Tibial nerve (tissue), 4 donors: ENCODE measurements around the gene STK33. TPM values are rescaled to one million over a fixed set of nuclear protein-coding genes. Genes with fewer than 3 reads are reported as not detected.

Experiments
- DNase-seq, 2 donors: peaks; one replicate each; pipeline ENCODE4 v3.0.0-alpha.2; 2019; ENCODE audit warnings: low spot score in 2 of 2
- H3K27ac ChIP-seq, 4 donors: fragments of 200-600 bp; sonication (generic) in 3 of 4; one replicate each; pipeline ENCODE4 v1.5.1; 2017 to 2019; ENCODE audit warnings: mild to moderate bottlenecking in 1 of 4
- H3K27me3 ChIP-seq, 2 donors: fragments of 200-600 bp; sonication (generic) in 1 of 2; one replicate each; pipeline versions ENCODE4 v1.5.1 to v1.6.0; 2017 to 2019
- H3K36me3 ChIP-seq, 3 donors: fragments of 200-600 bp; sonication (generic); one replicate each; pipeline ENCODE4 v1.5.1; 2018 to 2019
- H3K4me1 ChIP-seq, 4 donors: fragments of 200-600 bp; sonication (generic) in 3 of 4; one replicate each; pipeline ENCODE4 v1.5.1; 2017 to 2019
- H3K4me3 ChIP-seq, 4 donors: fragments of 200-600 bp; sonication (generic) in 3 of 4; one replicate each; pipeline ENCODE4 v1.5.1; 2017 to 2019; ENCODE audit warnings: mild to moderate bottlenecking in 1 of 4, moderate library complexity in 1 of 4
- H3K9me3 ChIP-seq, 4 donors: fragments of 200-600 bp; sonication (generic) in 3 of 4; one replicate each; pipeline ENCODE4 v1.5.1; 2017 to 2019
- EP300 ChIP-seq, 2 donors: sonication (generic); formaldehyde crosslinking; IDR thresholded peaks; one replicate each; pipeline ENCODE4 v1.6.1; 2017; ENCODE audit warnings: antibody characterized with exemption in 2 of 2, mild to moderate bottlenecking in 1 of 2
- POLR2A ChIP-seq, 2 donors: fragments of 450-650 bp; IDR thresholded peaks; one replicate each; pipeline ENCODE4 v1.6.1; 2017; ENCODE audit warnings: antibody characterized with exemption in 2 of 2, mild to moderate bottlenecking in 2 of 2, moderate library complexity in 2 of 2
- WGBS, 2 donors: methylation state at CpG; one replicate each; pipeline ENCODE4 v1.1.5; 2018; 5-methylcytosine and 5-hydroxymethylcytosine counted together
- total RNA-seq, 4 donors: library from RNA; depleted of rRNA; stranded (reverse); fragments of >200 nt; gene quantifications; one replicate each; pipeline ENCODE4 v1.1.0, GENCODE V29; 2016
- TF ChIP-seq, protein P1 (sequence below), 5 experiments: fragments of 200-600 bp in 3 of 5; fragments of 450-650 bp in 2 of 5; sonication (generic) in 3 of 5; IDR thresholded peaks; one replicate each; pipeline ENCODE4 v1.5.1; 2016 to 2019; ENCODE audit warnings: antibody characterized with exemption in 5 of 5, mild to moderate bottlenecking in 3 of 5, moderate library complexity in 2 of 5

STK33 gene
- total RNA-seq, 4 donors from 2014 or later, result 3.6 to 6.8 (median 5.0) TPM

DNA sequence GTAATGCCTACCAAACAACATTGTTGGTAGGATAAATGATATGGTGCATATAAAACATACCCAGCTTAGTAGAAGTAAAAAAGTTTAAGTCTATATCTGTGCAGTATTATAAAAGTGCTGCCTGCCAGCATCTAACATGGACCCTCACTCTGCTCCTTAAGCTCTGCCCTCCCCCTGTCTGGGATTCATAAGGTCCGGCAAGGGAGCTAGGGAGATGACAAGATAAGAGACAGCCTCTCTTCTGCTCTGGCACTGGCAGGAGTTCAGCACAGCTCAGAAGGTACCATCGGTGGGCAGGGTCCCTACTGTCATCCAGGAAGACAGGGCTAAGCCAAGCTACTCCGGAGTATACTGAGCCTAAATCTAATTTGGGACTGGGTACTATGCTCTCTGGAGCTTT is 45.6 kb upstream of the STK33 start:
- Histone ChIP-seq H3K4me3 (no peak overlapping the region), H3K9me3 (peaks cover 0 to 5% (median 0%) of the 10 kb centered on the region in 4 donors), H3K27me3 (no peaks in the 10 kb centered on the region), H3K4me1 (no peaks in the 10 kb centered on the region), H3K27ac (no peak overlapping the region), H3K36me3 (peaks cover 0 to 100% (median 0%) of the 10 kb centered on the region in 3 donors)
- WGBS, 2 donors, result 67 to 78% methylated on average over 2 to 3 of the region's 3 CpGs
- no peak for TF ChIP-seq EP300 (IDR thresholded peaks at IDR 0.05)
- TF ChIP-seq, protein P1, sequence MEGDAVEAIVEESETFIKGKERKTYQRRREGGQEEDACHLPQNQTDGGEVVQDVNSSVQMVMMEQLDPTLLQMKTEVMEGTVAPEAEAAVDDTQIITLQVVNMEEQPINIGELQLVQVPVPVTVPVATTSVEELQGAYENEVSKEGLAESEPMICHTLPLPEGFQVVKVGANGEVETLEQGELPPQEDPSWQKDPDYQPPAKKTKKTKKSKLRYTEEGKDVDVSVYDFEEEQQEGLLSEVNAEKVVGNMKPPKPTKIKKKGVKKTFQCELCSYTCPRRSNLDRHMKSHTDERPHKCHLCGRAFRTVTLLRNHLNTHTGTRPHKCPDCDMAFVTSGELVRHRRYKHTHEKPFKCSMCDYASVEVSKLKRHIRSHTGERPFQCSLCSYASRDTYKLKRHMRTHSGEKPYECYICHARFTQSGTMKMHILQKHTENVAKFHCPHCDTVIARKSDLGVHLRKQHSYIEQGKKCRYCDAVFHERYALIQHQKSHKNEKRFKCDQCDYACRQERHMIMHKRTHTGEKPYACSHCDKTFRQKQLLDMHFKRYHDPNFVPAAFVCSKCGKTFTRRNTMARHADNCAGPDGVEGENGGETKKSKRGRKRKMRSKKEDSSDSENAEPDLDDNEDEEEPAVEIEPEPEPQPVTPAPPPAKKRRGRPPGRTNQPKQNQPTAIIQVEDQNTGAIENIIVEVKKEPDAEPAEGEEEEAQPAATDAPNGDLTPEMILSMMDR (IDR thresholded peaks at IDR 0.05), result no peak
- TF ChIP-seq POLR2A (IDR thresholded peaks at IDR 0.05), result no peak
- no peak for DNase-seq

DNA sequence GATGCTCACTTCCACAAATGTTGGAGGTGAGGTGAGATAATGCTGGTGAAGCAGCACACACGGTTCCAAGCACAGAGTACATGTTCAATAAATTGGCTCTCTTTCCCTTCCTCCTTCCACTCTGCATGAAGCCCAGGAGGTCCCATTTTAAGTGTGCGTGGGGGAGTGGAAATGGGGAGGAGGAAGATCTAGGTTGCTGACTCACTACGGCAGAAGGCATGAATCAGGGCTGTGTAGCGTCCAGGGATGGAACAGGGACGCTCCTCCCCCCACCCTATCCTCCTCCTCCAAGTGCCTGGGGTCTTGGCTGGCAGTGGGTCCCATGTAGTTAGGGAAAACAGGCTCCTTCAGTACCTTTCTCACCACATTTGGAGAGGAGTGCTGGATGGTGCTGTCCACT is 44.3 kb upstream of the STK33 start:
- Histone ChIP-seq H3K27ac (no peak overlapping the region), H3K36me3 (peaks cover 0 to 100% (median 2%) of the 10 kb centered on the region in 3 donors), H3K27me3 (no peaks in the 10 kb centered on the region), H3K4me3 (no peak overlapping the region), H3K9me3 (peaks cover 0 to 5% (median 0%) of the 10 kb centered on the region in 4 donors), H3K4me1 (no peaks in the 10 kb centered on the region)
- TF ChIP-seq EP300 (IDR thresholded peaks at IDR 0.05), result no peak
- TF ChIP-seq, protein P1 (IDR thresholded peaks at IDR 0.05), result no peak
- no peak for TF ChIP-seq POLR2A (IDR thresholded peaks at IDR 0.05)
- no peak for DNase-seq
- 74 to 83% methylated on average over 5 of the region's 5 CpGs for WGBS, 2 donors

DNA sequence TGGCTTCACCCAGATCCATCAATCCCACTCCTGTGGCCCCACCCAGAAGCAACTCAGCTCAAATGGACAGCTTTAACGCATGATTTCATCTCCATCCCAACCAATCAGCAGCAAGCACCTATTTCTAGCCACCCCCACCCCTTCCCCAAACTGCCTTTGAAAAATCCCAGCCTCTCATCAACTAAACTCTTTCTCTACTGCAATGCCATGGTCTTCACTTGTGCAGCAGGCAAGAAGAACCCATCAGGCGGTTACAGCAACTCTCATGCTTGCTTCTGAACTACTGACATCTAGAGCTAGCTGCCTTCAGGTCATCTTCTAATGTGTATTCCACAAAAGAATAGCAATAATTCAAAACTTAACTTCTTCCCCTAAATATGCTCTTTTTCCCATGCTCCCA is 42.1 kb upstream of the STK33 start:
- Histone ChIP-seq H3K36me3 (peaks cover 0 to 86% (median 2%) of the 10 kb centered on the region in 3 donors), H3K27me3 (no peaks in the 10 kb centered on the region), H3K9me3 (peaks cover 0 to 5% (median 0%) of the 10 kb centered on the region in 4 donors), H3K4me1 (no peaks in the 10 kb centered on the region), H3K4me3 (no peak overlapping the region), H3K27ac (no peak overlapping the region)
- TF ChIP-seq POLR2A (IDR thresholded peaks at IDR 0.05) (no peak), EP300 (IDR thresholded peaks at IDR 0.05) (no peak)
- TF ChIP-seq, protein P1 (IDR thresholded peaks at IDR 0.05), result no peak
- DNase-seq, result no peak
- WGBS, 2 donors, result 70 to 100% methylated on average over 2 of the region's 2 CpGs

DNA sequence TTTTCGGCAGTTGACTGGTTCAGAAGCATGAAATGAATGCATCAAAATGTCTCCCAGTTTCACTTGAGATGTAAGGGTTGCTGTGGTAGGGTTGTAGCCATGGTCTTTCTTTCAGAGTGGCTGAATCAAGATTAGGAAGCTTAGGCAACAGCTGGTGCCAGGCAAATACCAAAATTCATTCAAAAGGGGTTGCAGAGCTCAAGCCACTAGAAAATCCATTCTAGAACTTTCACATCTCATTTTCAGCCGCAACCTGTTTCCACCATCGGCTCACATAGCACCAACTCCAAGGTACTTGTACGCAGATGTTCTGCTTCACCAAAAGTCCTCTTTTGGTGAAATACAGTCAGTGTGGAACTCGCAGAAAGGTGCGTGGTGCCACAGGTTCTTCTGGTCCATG is 40.5 kb upstream of the STK33 start:
- H3K4me1 ChIP-seq, result no peaks in the 10 kb centered on the region
- peaks cover 0 to 75% (median 2%) of the 10 kb centered on the region in 3 donors for H3K36me3 ChIP-seq
- no peaks in the 10 kb centered on the region for H3K27me3 ChIP-seq
- H3K4me3 ChIP-seq, result no peak overlapping the region
- no peak for DNase-seq
- TF ChIP-seq POLR2A (IDR thresholded peaks at IDR 0.05) (no peak), EP300 (IDR thresholded peaks at IDR 0.05) (no peak)
- TF ChIP-seq, protein P1 (IDR thresholded peaks at IDR 0.05), result no peak
- peaks cover 0 to 5% (median 0%) of the 10 kb centered on the region in 4 donors for H3K9me3 ChIP-seq
- WGBS, 2 donors, result 95 to 96% methylated on average over 6 of the region's 6 CpGs
- no peak overlapping the region for H3K27ac ChIP-seq

DNA sequence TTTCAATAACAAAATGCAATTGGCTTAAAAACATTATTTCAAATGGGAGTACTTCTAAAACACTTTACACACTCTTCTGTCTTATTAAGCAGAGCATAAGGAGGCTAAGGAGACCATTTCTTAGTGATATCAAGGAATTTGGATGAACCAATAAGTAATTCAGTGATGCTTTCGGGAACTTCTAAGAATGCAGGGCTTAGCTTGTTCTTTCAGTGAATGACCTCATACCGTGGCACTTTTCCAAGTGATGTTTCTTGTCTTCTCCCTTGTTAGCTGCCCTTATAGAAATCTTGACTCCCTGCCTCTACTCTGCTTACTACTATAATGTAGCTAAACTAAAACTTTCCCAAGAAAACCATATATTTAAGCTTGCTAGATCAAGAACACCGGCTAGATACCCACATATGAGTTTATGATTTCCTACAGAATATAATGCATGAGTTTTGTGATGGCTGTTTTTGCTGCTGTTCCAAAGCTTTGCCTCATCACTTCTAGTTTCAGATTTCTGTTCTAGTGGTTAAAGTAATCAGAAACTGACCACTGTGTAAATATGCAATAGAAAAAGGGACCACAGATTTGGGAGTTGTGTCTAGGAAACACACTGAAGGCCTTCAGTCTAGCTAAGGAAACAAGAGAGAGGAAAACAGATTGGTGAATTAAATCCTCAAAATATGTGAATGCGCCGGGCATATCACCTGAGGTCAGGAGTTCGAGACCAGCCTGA is 37.5 kb upstream of the STK33 start:
- TF ChIP-seq POLR2A (IDR thresholded peaks at IDR 0.05) (no peak), EP300 (IDR thresholded peaks at IDR 0.05) (no peak)
- TF ChIP-seq, protein P1 (IDR thresholded peaks at IDR 0.05), result no peak
- peaks cover 0 to 5% (median 0%) of the 10 kb centered on the region in 4 donors for H3K9me3 ChIP-seq
- no peaks in the 10 kb centered on the region for H3K4me1 ChIP-seq
- 59 to 64% methylated on average over 6 of the region's 6 CpGs for WGBS, 2 donors
- DNase-seq, result peak in 1 of 2 donors; percentile 57
- H3K27me3 ChIP-seq, result no peaks in the 10 kb centered on the region
- no peak overlapping the region for H3K4me3 ChIP-seq
- H3K36me3 ChIP-seq, result peaks cover 0 to 46% (median 2%) of the 10 kb centered on the region in 3 donors
- H3K27ac ChIP-seq, result no peak overlapping the region
